Kidney (tissue), 14 donors: ENCODE data around the gene HGFAC. TPM values are rescaled to one million over a fixed set of nuclear protein-coding genes. Genes with fewer than 3 reads are reported as not detected.

ENCODE experiments used
- DNase-seq, 5 donors: peaks; one replicate each; pipeline ENCODE4 v3.0.0-alpha.2; 2013 to 2020
- FAIRE-seq: peaks from 2 replicates; lab custom pipeline; 2012; peaks lifted over from hg19 to GRCh38; lab: Jason Lieb, UNC
- H3K27ac ChIP-seq, 2 donors: one replicate each; pipeline ENCODE4 v1.7.0; 2013; ENCODE audit warnings: low read depth in 2 of 2, low read length in 2 of 2, inconsistent platforms in 1 of 2
- H3K27me3 ChIP-seq: one replicate; pipeline ENCODE4 v1.7.1; 2013; ENCODE audit warnings: low read length, inconsistent platforms; ENCODE audit not compliant: control insufficient read depth, insufficient read depth
- H3K36me3 ChIP-seq, 3 donors: one replicate each; pipeline versions ENCODE4 v1.7.0 to v1.7.1; 2013; ENCODE audit warnings: low read length in 3 of 3, control low read depth in 1 of 3, inconsistent platforms in 1 of 3; ENCODE audit not compliant: insufficient read depth in 3 of 3, control insufficient read depth in 2 of 3
- H3K4me1 ChIP-seq, 3 donors: one replicate each; pipeline versions ENCODE4 v1.7.0 to v1.7.1; 2013; ENCODE audit warnings: low read length in 3 of 3, inconsistent platforms in 1 of 3, low read depth in 1 of 3; ENCODE audit not compliant: control insufficient read depth in 2 of 3, insufficient read depth in 2 of 3
- H3K4me3 ChIP-seq, 3 donors: one replicate each; pipeline versions ENCODE4 v1.7.0 to v1.8.1; 2013; ENCODE audit warnings: low read length in 3 of 3, control low read depth in 1 of 3, inconsistent platforms in 1 of 3
- H3K9ac ChIP-seq, 3 donors: one replicate each; pipeline versions ENCODE4 v1.7.0 to v1.7.1; 2013; ENCODE audit warnings: low read length in 3 of 3, control low read depth in 1 of 3, inconsistent platforms in 1 of 3
- H3K9me3 ChIP-seq, 3 donors: one replicate each; pipeline versions ENCODE4 v1.7.0 to v1.7.1; 2013; ENCODE audit warnings: low read length in 3 of 3, control low read depth in 1 of 3, inconsistent platforms in 1 of 3; ENCODE audit not compliant: control insufficient read depth in 2 of 3, insufficient read depth in 1 of 3
- CTCF ChIP-seq: IDR thresholded peaks from 3 replicates; pipeline ENCODE4 v1.5.1; 2012; ENCODE audit warnings: mild to moderate bottlenecking, moderate library complexity, borderline replicate concordance; ENCODE audit not compliant: insufficient read depth; ENCODE audit errors: extremely low read depth
- intact Hi-C: fragments of 100-400 bp; cut with DNase I; formaldehyde crosslinking; loops from one replicate; pipeline ENCODE4 v1.11.1; 2022
- polyA plus RNA-seq: library from polyadenylated mRNA; stranded (reverse); fragments of 350-450 nt; fragmentation: Illumina TruSeq; extraction: RNeasy Lipid Tissue Mini Kit (QIAGEN cat#74804); gene quantifications from one replicate; pipeline ENCODE4 v1.2.3, GENCODE V29; 2014; ENCODE audit warnings: low read depth, low replicate concordance; ENCODE audit not compliant: insufficient read depth
- total RNA-seq: library from RNA; stranded (reverse); fragmentation: NEBNext Ultra II Directional; extraction: Animal tissue kit (Norgen Biotek cat#: 25700); gene quantifications from one replicate; pipeline ENCODE4 v1.2.1, GENCODE V29; 2021
- donor health status: control.
- donor health status: control.
- donor health status: control.
- donor health status: control.
- donor health status: control.
- donor health status: DM: yes; HTN: yes; CAD: no.
- donor health status: Normal renal cell carcinoma (clear cell type).

Gene HGFAC
- total and polyA plus RNA-seq, 2 donors from 2014 or later, result 0.86 to 1.6 TPM

- H3K36me3 ChIP-seq, result peaks cover 0 to 20% (median 10%) of the 10 kb centered on the region in 3 donors
- H3K9me3 ChIP-seq, result no peaks in the 10 kb centered on the region
- H3K4me1 ChIP-seq, result no peaks in the 10 kb centered on the region
- H3K27ac ChIP-seq, result no peak overlapping the region
- intact Hi-C loops, result no loop called here
- no peaks in the 10 kb centered on the region for H3K27me3 ChIP-seq
- no peak for TF ChIP-seq CTCF
- DNase-seq, result peak; percentile 38 to 75 (median 63)
- no peak overlapping the region for H3K9ac ChIP-seq
- no peak overlapping the region for H3K4me3 ChIP-seq
- no peak for FAIRE-seq
Observed at GRCh38 chr4:3414421-3415279, 27.1 kb upstream of the HGFAC start.

DNA sequence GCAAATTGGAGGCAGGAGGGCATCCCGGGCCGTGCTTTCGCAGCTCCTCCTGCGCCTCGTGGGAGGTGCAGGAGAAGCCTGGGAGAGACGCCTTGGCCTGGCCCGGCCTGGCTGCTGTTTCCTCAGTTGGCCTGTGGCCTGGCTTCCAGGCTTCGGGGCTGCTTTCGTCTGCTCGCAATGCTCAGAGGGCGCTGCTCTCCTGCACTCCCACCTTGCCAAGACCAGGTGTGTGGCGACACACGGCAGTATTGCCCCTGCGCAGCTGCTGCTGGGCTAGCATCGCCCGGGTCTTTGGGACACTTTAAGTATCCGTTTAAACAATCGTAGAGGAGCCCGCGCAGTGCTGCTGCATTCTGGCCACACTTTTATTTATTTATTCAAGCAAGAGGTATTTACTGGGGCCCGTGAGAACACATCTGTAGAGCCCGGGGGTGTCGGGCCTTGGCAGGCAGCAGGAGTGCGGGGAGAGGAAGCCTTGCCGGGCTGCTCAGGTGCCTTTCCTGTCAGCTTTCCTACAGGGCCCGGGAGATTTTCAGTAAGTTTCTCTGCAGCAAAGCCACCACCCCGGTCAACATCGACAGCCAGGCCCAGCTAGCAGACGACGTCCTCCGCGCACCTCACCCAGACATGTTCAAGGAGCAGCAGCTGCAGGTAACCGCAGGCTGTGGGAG, 26.2 kb upstream of the HGFAC start:
- Histone ChIP-seq H3K4me1 (no peaks in the 10 kb centered on the region), H3K9me3 (no peaks in the 10 kb centered on the region), H3K9ac (no peak overlapping the region), H3K36me3 (peaks cover 0 to 20% (median 10%) of the 10 kb centered on the region in 3 donors), H3K4me3 (no peak overlapping the region), H3K27me3 (no peaks in the 10 kb centered on the region), H3K27ac (no peak overlapping the region)
- no peak for TF ChIP-seq CTCF
- DNase-seq (peak in 2 of 5 donors; percentile 37 to 46), FAIRE-seq (no peak)
- intact Hi-C loops, result no loop called here

DNA sequence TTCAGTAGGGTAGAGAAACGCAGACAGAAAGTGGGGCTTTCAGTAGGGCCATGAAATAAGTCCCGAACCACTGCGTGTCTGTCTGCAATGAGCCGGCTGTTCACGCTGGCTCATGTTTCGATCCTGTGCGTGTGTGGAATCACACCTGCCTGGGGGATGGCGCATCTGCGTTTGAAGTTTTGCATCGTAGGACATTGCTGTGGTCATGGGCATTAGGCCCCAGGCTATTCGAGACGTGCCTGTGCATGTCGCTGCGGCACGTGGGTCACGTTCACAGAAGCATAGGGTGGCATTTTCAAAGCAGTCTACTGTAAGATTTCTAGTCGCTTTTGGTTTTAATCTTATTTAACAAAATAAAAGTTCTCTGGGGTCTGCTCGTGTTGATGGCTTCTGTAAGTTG, 25.5 kb upstream of the HGFAC start:
- Histone ChIP-seq H3K27me3 (no peaks in the 10 kb centered on the region), H3K9me3 (no peaks in the 10 kb centered on the region), H3K4me3 (no peak overlapping the region), H3K9ac (no peak overlapping the region), H3K36me3 (peaks cover 0 to 23% (median 10%) of the 10 kb centered on the region in 3 donors), H3K27ac (no peak overlapping the region), H3K4me1 (no peaks in the 10 kb centered on the region)
- no peak for TF ChIP-seq CTCF
- no peak for FAIRE-seq
- intact Hi-C loops, result no loop called here
- peak in 1 of 5 donors; percentile 44 for DNase-seq
